Testis (tissue), 3 donors: Measurements from ENCODE around the gene CEMIP. TPM values are rescaled to one million over a fixed set of nuclear protein-coding genes. Genes with fewer than 3 reads are reported as not detected.

ENCODE experiments used
- DNase-seq: peaks from one replicate; pipeline ENCODE4 v3.0.0-alpha.2; 2019
- H3K27ac ChIP-seq, 2 donors: fragments of 200-600 bp; sonication (generic); one replicate each; pipeline ENCODE4 v1.5.1; 2019
- H3K27me3 ChIP-seq: fragments of 200-600 bp; sonication (generic); one replicate; pipeline ENCODE4 v1.5.1; 2019
- H3K36me3 ChIP-seq: fragments of 200-600 bp; sonication (generic); one replicate; pipeline ENCODE4 v1.5.1; 2017; ENCODE audit warnings: low read depth; ENCODE audit errors: missing control alignments
- H3K4me1 ChIP-seq: fragments of 200-600 bp; sonication (generic); one replicate; pipeline ENCODE4 v1.5.1; 2019
- H3K4me3 ChIP-seq, 2 donors: fragments of 200-600 bp; sonication (generic); one replicate each; pipeline ENCODE4 v1.5.1; 2017 to 2019
- H3K9me3 ChIP-seq: fragments of 200-600 bp; sonication (generic); one replicate; pipeline ENCODE4 v1.5.1; 2017
- CTCF ChIP-seq, 3 experiments: fragments of 450-650 bp in 2 of 3; fragments of 200-600 bp in 1 of 3; sonication (generic) in 1 of 3; IDR thresholded peaks; one replicate each; pipeline ENCODE4 v1.5.1; 2016 to 2019; ENCODE audit warnings: antibody characterized with exemption in 3 of 3, mild to moderate bottlenecking in 2 of 3, moderate library complexity in 1 of 3
- POLR2A ChIP-seq: fragments of 450-650 bp; IDR thresholded peaks from one replicate; pipeline ENCODE4 v1.6.1; 2017; ENCODE audit warnings: antibody characterized with exemption, mild to moderate bottlenecking, moderate library complexity
- WGBS, 2 donors: methylation state at CpG; one replicate each; pipeline ENCODE4 v1.1.5; 2018; 5-methylcytosine and 5-hydroxymethylcytosine counted together
- intact Hi-C: fragments of 100-400 bp; cut with DNase I; formaldehyde crosslinking; loops from one replicate; pipeline ENCODE4 v1.15.1; 2023; ENCODE audit warnings: low total_unique reads
- polyA plus RNA-seq: library from polyadenylated mRNA; stranded (reverse); fragments of 350-450 nt; fragmentation: Illumina TruSeq; extraction: RNeasy Lipid Tissue Mini Kit (QIAGEN cat#74804); gene quantifications from one replicate; pipeline ENCODE4 v1.2.3, GENCODE V29; 2014; ENCODE audit warnings: low read depth, low replicate concordance; ENCODE audit not compliant: insufficient read depth
- total RNA-seq, 2 donors: library from RNA; depleted of rRNA; stranded (reverse); fragments of >200 nt; gene quantifications; one replicate each; pipeline ENCODE4 v1.2.3, GENCODE V29; 2016

The CEMIP gene
- total and polyA plus RNA-seq, 3 donors from 2014 or later, result 7.5 to 21.5 (median 8.3) TPM

- Histone ChIP-seq H3K36me3 (no peaks in the 10 kb centered on the region), H3K27ac (no peak overlapping the region), H3K27me3 (no peaks in the 10 kb centered on the region), H3K4me3 (no peak overlapping the region), H3K9me3 (no peaks in the 10 kb centered on the region), H3K4me1 (no peaks in the 10 kb centered on the region)
- TF ChIP-seq CTCF (IDR thresholded peaks at IDR 0.05), result no peak
- no peak for TF ChIP-seq POLR2A
- intact Hi-C loops, result loop anchor here (10.0 kb wide), 1 partner anchor 169 kb away; no protein-coding TSS in a partner anchor
- DNase-seq, result no peak
- WGBS, 2 donors, result 95 to 98% methylated on average over 5 of the region's 5 CpGs
Measured at GRCh38 chr15:80785335-80785734, 6.2 kb downstream of the CEMIP start.

GRCh38 chr15:80785811-80786354 lies 6.7 kb downstream of the CEMIP start:
- Histone ChIP-seq H3K27ac (no peak overlapping the region), H3K27me3 (no peaks in the 10 kb centered on the region), H3K4me1 (no peaks in the 10 kb centered on the region), H3K4me3 (no peak overlapping the region), H3K9me3 (no peaks in the 10 kb centered on the region), H3K36me3 (no peaks in the 10 kb centered on the region)
- intact Hi-C loops, result loop anchor here (10.0 kb wide), 1 partner anchor 169 kb away; no protein-coding TSS in a partner anchor
- WGBS, 2 donors, result 91 to 97% methylated on average over 5 of the region's 5 CpGs
- DNase-seq, result no peak
- no peak for TF ChIP-seq CTCF (IDR thresholded peaks at IDR 0.05)
- TF ChIP-seq POLR2A, result no peak

- intact Hi-C loops, result loop anchor here (10.0 kb wide), 1 partner anchor 167 kb away; no protein-coding TSS in a partner anchor
- no peaks in the 10 kb centered on the region for H3K36me3 ChIP-seq
- H3K9me3 ChIP-seq, result no peaks in the 10 kb centered on the region
- no peak for DNase-seq
- H3K4me1 ChIP-seq, result no peaks in the 10 kb centered on the region
- WGBS, 2 donors, result 78 to 96% methylated on average over 3 of the region's 3 CpGs
- H3K27ac ChIP-seq, result no peak overlapping the region
- no peak overlapping the region for H3K4me3 ChIP-seq
- no peak for TF ChIP-seq POLR2A
- TF ChIP-seq CTCF (IDR thresholded peaks at IDR 0.05), result no peak
- no peaks in the 10 kb centered on the region for H3K27me3 ChIP-seq
Measured at GRCh38 chr15:80787316-80787715, 8.1 kb downstream of the CEMIP start.

GRCh38 chr15:80788536-80788935 lies 9.4 kb downstream of the CEMIP start:
- Histone ChIP-seq H3K36me3 (no peaks in the 10 kb centered on the region), H3K27ac (no peak overlapping the region), H3K9me3 (no peaks in the 10 kb centered on the region), H3K4me3 (no peak overlapping the region), H3K4me1 (no peaks in the 10 kb centered on the region), H3K27me3 (no peaks in the 10 kb centered on the region)
- no peak for DNase-seq
- 83 to 86% methylated on average over 6 of the region's 6 CpGs for WGBS, 2 donors
- TF ChIP-seq POLR2A (no peak), CTCF (IDR thresholded peaks at IDR 0.05) (no peak)
- intact Hi-C loops, result loop anchor here (10.0 kb wide), 1 partner anchor 166 kb away; no protein-coding TSS in a partner anchor

- WGBS, 2 donors, result 68 to 81% methylated on average over 5 of the region's 5 CpGs
- TF ChIP-seq POLR2A (no peak), CTCF (IDR thresholded peaks at IDR 0.05) (no peak)
Measured at GRCh38 chr15:80789296-80789695, 10.1 kb downstream of the CEMIP start.

More at GRCh38 chr15:80789296-80789695, 10.1 kb downstream of the CEMIP start:
- Histone ChIP-seq H3K9me3 (no peaks in the 10 kb centered on the region), H3K4me3 (no peak overlapping the region), H3K27me3 (no peaks in the 10 kb centered on the region), H3K27ac (no peak overlapping the region), H3K4me1 (no peaks in the 10 kb centered on the region), H3K36me3 (no peaks in the 10 kb centered on the region)
- DNase-seq, result no peak
- intact Hi-C loops, result loop anchor here (10.0 kb wide), 1 partner anchor 166 kb away; no protein-coding TSS in a partner anchor
